WTC11 (cell line): ENCODE results near the gene DUOX2. TPM values are rescaled to one million over a fixed set of nuclear protein-coding genes. Genes with fewer than 3 reads are reported as not detected.

Source experiments
- ATAC-seq: fragments of 200-7000 bp; cut with Tn5 transposase; 2 replicates; pipeline ENCODE4 v1.10.0; 2021; ENCODE audit warnings: mild to moderate bottlenecking, moderate library complexity
- CTCF ChIA-PET: fragments of 300-600 bp; sonication (Branson Sonifier 250); formaldehyde crosslinking; loops from one replicate; lab custom pipeline; 2021; ENCODE audit warnings: antibody characterized with exemption; lab: Charles Lee
- POLR2A ChIA-PET: fragments of 350-600 bp; sonication (Branson Sonifier 250); formaldehyde crosslinking; loops from one replicate; lab custom pipeline; 2021; ENCODE audit warnings: antibody characterized with exemption; lab: Charles Lee
- DNase-seq: peaks from one replicate; pipeline ENCODE4 v3.0.0; 2021; ENCODE audit warnings: low spot score
- H3K27ac Mint-ChIP-seq: 2 replicates; pipeline ENCODE4 v1.8.0; 2021; ENCODE audit warnings: mixed read lengths
- H3K27me3 Mint-ChIP-seq: 2 replicates; pipeline ENCODE4 v1.8.0; 2021; ENCODE audit warnings: low read depth, mild to moderate bottlenecking, moderate library complexity, mixed read lengths
- H3K36me3 Mint-ChIP-seq: 2 replicates; pipeline ENCODE4 v1.8.0; 2021; ENCODE audit warnings: mixed read lengths
- H3K4me1 Mint-ChIP-seq: 2 replicates; pipeline ENCODE4 v1.8.0; 2022; ENCODE audit warnings: mixed read lengths
- H3K4me3 Mint-ChIP-seq: 2 replicates; pipeline ENCODE4 v1.8.0; 2021; ENCODE audit warnings: mild to moderate bottlenecking, moderate library complexity, mixed read lengths
- H3K9me3 Mint-ChIP-seq: 2 replicates; pipeline ENCODE4 v1.8.0; 2021; ENCODE audit warnings: mixed read lengths
- ETV6 ChIP-seq: sonication (generic); formaldehyde crosslinking; IDR thresholded peaks from 2 replicates; pipeline ENCODE4 v1.8.1; 2022; ENCODE audit warnings: mild to moderate bottlenecking, missing genetic modification reagents
- FOXK1 ChIP-seq: sonication (generic); formaldehyde crosslinking; IDR thresholded peaks from 2 replicates; pipeline ENCODE4 v1.8.0; 2022; ENCODE audit warnings: mild to moderate bottlenecking, moderate library complexity, missing genetic modification reagents
- GABPB1 ChIP-seq: sonication (generic); formaldehyde crosslinking; IDR thresholded peaks from 2 replicates; pipeline ENCODE4 v1.8.1; 2023; ENCODE audit warnings: mild to moderate bottlenecking, missing genetic modification reagents
- IRF2 ChIP-seq: sonication (generic); formaldehyde crosslinking; IDR thresholded peaks from 2 replicates; pipeline ENCODE4 v1.8.0; 2022; ENCODE audit warnings: low read depth, missing genetic modification reagents, borderline replicate concordance
- JUN ChIP-seq: sonication (generic); formaldehyde crosslinking; IDR thresholded peaks from 2 replicates; pipeline ENCODE4 v1.8.0; 2023; ENCODE audit warnings: mild to moderate bottlenecking, missing genetic modification reagents
- MYBL2 ChIP-seq: sonication (generic); formaldehyde crosslinking; IDR thresholded peaks from 2 replicates; pipeline ENCODE4 v1.8.1; 2023; ENCODE audit warnings: mild to moderate bottlenecking, moderate library complexity, missing genetic modification reagents
- NFATC4 ChIP-seq: fragments of 250-450 bp; sonication (Bioruptor Pico); IDR thresholded peaks from 2 replicates; pipeline ENCODE4 v1.9.0; 2021; ENCODE audit warnings: mild to moderate bottlenecking
- NR1H2 ChIP-seq: sonication (generic); formaldehyde crosslinking; IDR thresholded peaks from 2 replicates; pipeline ENCODE4 v1.9.0; 2021; ENCODE audit warnings: mild to moderate bottlenecking, moderate library complexity, missing genetic modification reagents
- SP1 ChIP-seq: sonication (generic); formaldehyde crosslinking; conservative IDR thresholded peaks from 2 replicates; pipeline ENCODE4 v1.8.1; 2022; ENCODE audit warnings: missing genetic modification reagents
- ZNF219 ChIP-seq: sonication (generic); formaldehyde crosslinking; IDR thresholded peaks from 2 replicates; pipeline ENCODE4 v1.8.0; 2023; ENCODE audit warnings: missing genetic modification reagents, mild to moderate bottlenecking, borderline replicate concordance
- total RNA-seq: library from RNA; stranded (reverse); gene quantifications from 3 replicates; pipeline ENCODE4 v1.2.3, GENCODE V29; 2021
- TF ChIP-seq, protein P1 (sequence below): sonication (generic); formaldehyde crosslinking; IDR thresholded peaks from 2 replicates; pipeline ENCODE4 v1.8.1; 2022; ENCODE audit warnings: missing genetic modification reagents, borderline replicate concordance
- TF ChIP-seq, protein P2 (sequence below): fragments of 250-450 bp; sonication (Bioruptor Pico); conservative IDR thresholded peaks from 2 replicates; pipeline ENCODE4 v1.9.0; 2021; ENCODE audit warnings: mild to moderate bottlenecking
- TF ChIP-seq, protein P3 (sequence below): sonication (generic); formaldehyde crosslinking; IDR thresholded peaks from 2 replicates; pipeline ENCODE4 v1.8.0; 2022; ENCODE audit warnings: missing genetic modification reagents
- TF ChIP-seq, protein P4 (sequence below): sonication (generic); formaldehyde crosslinking; IDR thresholded peaks from 2 replicates; pipeline ENCODE4 v1.8.0; 2022; ENCODE audit warnings: mild to moderate bottlenecking, missing genetic modification reagents
- TF ChIP-seq, protein P5 (sequence below): sonication (generic); formaldehyde crosslinking; IDR thresholded peaks from 2 replicates; pipeline ENCODE4 v1.8.1; 2023; ENCODE audit warnings: mild to moderate bottlenecking, missing genetic modification reagents
- TF ChIP-seq, protein P6 (sequence below): fragments of 250-450 bp; sonication (Bioruptor Pico); IDR thresholded peaks from 2 replicates; pipeline ENCODE4 v1.9.0; 2021; ENCODE audit warnings: mild to moderate bottlenecking, borderline replicate concordance

Gene DUOX2
- total RNA-seq, 1 experiment from 2014 or later = 0.13 TPM

DNA sequence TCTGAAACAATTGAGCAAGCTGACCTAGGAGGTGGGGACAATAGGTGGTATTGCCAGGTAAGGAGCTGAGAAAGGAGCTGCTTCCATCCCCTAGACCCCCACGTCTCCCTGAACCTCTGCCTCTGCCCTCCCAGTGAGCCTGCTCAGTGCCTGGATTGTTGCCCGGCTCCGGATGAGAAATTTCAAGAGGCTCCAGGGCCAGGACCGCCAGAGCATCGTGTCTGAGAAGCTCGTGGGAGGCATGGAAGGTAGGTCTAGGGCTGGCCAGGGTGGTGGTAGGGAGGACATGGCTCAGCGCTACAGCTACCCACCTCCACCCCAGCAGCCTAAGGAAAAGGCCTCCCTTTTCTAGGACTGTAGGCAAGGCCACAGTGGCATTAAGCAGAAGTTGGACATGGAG lies 29.1 kb upstream of the DUOX2 start:
- Mint-ChIP-seq H3K4me3 (no peak overlapping the region), H3K27ac (no peak overlapping the region), H3K4me1 (no peaks in the 10 kb centered on the region), H3K27me3 (peaks cover 22% of the 10 kb centered on the region), H3K9me3 (no peaks in the 10 kb centered on the region), H3K36me3 (no peaks in the 10 kb centered on the region)
- no peak for ATAC-seq
- ChIA-PET POLR2A (no interaction called here), CTCF (interaction anchor here (0.9 to 2.6 kb wide), 5 partner anchors 16 to 25 kb away, joined by 3 to 9 read pairs (median 6); no protein-coding TSS in a partner anchor)
- DNase-seq = no peak
- TF ChIP-seq, protein P1, sequence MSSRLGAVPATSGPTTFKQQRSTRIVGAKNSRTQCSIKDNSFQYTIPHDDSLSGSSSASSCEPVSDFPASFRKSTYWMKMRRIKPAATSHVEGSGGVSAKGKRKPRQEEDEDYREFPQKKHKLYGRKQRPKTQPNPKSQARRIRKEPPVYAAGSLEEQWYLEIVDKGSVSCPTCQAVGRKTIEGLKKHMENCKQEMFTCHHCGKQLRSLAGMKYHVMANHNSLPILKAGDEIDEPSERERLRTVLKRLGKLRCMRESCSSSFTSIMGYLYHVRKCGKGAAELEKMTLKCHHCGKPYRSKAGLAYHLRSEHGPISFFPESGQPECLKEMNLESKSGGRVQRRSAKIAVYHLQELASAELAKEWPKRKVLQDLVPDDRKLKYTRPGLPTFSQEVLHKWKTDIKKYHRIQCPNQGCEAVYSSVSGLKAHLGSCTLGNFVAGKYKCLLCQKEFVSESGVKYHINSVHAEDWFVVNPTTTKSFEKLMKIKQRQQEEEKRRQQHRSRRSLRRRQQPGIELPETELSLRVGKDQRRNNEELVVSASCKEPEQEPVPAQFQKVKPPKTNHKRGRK (CRISPR knock-in tag) = no peak
- TF ChIP-seq, protein P2, sequence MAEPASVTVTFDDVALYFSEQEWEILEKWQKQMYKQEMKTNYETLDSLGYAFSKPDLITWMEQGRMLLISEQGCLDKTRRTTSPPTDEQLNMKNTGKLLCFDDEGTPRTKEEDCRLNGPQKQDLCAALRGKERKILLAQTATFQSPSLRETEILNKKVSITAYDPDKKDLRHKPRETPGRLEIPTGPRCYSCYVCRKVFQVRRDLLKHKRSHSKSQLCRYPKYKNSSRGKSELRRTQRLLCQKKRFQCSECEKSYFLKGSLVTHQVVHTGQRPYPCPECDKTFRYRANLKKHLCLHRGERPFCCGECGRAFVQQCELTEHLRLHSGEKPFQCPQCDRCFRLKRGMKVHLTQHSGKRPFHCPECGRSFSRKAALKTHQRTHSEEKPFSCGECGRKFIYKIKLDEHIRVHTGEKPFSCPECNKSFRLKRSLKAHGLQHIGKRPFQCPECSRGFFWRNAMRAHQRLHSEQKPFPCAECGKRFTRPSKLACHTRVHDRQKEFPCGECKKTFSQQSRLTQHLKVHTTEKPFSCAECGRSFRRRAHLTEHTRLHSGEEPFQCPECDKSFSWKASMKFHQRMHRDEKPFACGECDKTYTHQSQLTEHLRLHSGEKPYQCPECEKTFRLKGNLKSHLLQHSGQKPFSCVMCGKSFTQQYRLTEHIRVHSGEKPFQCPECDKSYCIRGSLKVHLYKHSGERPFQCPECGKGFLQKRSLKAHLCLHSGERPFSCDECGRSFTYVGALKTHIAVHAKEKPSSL (CRISPR knock-in tag) = no peak
- TF ChIP-seq MYBL2 (CRISPR knock-in tag) (no peak), ZNF219 (CRISPR knock-in tag) (no peak), NR1H2 (CRISPR knock-in tag) (no peak), ETV6 (CRISPR knock-in tag) (no peak), GABPB1 (CRISPR knock-in tag) (no peak), SP1 (CRISPR knock-in tag) (no peak)
- TF ChIP-seq, protein P3, sequence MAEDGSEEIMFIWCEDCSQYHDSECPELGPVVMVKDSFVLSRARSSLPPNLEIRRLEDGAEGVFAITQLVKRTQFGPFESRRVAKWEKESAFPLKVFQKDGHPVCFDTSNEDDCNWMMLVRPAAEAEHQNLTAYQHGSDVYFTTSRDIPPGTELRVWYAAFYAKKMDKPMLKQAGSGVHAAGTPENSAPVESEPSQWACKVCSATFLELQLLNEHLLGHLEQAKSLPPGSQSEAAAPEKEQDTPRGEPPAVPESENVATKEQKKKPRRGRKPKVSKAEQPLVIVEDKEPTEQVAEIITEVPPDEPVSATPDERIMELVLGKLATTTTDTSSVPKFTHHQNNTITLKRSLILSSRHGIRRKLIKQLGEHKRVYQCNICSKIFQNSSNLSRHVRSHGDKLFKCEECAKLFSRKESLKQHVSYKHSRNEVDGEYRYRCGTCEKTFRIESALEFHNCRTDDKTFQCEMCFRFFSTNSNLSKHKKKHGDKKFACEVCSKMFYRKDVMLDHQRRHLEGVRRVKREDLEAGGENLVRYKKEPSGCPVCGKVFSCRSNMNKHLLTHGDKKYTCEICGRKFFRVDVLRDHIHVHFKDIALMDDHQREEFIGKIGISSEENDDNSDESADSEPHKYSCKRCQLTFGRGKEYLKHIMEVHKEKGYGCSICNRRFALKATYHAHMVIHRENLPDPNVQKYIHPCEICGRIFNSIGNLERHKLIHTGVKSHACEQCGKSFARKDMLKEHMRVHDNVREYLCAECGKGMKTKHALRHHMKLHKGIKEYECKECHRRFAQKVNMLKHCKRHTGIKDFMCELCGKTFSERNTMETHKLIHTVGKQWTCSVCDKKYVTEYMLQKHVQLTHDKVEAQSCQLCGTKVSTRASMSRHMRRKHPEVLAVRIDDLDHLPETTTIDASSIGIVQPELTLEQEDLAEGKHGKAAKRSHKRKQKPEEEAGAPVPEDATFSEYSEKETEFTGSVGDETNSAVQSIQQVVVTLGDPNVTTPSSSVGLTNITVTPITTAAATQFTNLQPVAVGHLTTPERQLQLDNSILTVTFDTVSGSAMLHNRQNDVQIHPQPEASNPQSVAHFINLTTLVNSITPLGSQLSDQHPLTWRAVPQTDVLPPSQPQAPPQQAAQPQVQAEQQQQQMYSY (CRISPR knock-in tag) = no peak
- TF ChIP-seq, protein P4, sequence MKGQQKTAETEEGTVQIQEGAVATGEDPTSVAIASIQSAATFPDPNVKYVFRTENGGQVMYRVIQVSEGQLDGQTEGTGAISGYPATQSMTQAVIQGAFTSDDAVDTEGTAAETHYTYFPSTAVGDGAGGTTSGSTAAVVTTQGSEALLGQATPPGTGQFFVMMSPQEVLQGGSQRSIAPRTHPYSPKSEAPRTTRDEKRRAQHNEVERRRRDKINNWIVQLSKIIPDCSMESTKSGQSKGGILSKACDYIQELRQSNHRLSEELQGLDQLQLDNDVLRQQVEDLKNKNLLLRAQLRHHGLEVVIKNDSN (CRISPR knock-in tag) = no peak

DNA sequence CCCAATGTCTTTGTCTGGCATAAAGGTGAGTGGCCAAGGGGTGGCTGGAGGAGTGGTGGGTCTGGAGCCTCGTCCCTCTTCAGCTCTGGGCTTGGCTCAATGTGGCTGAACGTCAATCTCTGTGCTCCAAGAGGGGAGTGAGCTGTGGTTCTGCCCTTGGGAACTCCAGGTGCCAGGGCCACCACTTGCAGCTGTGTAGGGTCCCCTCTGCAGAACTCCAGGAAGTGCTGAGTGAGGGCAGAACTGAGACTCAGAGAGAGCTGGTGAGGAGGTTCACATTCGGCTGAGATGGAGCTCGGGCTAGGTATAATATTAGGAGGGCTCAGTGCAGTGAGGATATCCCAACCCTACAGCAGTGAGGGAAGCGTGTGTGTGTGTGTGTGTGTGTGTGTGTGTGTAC lies 27.4 kb upstream of the DUOX2 start:
- ATAC-seq = no peak
- ChIA-PET POLR2A (no interaction called here), CTCF (interaction anchor here (0.6 to 2.6 kb wide), 5 partner anchors 14 to 37 kb away, joined by 3 to 9 read pairs (median 5); no protein-coding TSS in a partner anchor)
- no peak for DNase-seq
- Mint-ChIP-seq H3K4me3 (no peak overlapping the region), H3K27me3 (peaks cover 31% of the 10 kb centered on the region), H3K36me3 (no peaks in the 10 kb centered on the region), H3K27ac (no peak overlapping the region), H3K4me1 (peaks cover 2% of the 10 kb centered on the region; the same call in 1 of the 2 replicates), H3K9me3 (no peaks in the 10 kb centered on the region)
- TF ChIP-seq, protein P2 (CRISPR knock-in tag) = no peak
- TF ChIP-seq IRF2 (CRISPR knock-in tag) (no peak), JUN (CRISPR knock-in tag) (no peak), NFATC4 (CRISPR knock-in tag) (no peak), FOXK1 (no peak)
- TF ChIP-seq, protein P1 (CRISPR knock-in tag) = no peak
- TF ChIP-seq, protein P5, sequence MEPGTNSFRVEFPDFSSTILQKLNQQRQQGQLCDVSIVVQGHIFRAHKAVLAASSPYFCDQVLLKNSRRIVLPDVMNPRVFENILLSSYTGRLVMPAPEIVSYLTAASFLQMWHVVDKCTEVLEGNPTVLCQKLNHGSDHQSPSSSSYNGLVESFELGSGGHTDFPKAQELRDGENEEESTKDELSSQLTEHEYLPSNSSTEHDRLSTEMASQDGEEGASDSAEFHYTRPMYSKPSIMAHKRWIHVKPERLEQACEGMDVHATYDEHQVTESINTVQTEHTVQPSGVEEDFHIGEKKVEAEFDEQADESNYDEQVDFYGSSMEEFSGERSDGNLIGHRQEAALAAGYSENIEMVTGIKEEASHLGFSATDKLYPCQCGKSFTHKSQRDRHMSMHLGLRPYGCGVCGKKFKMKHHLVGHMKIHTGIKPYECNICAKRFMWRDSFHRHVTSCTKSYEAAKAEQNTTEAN (CRISPR knock-in tag) = no peak
- TF ChIP-seq, protein P6, sequence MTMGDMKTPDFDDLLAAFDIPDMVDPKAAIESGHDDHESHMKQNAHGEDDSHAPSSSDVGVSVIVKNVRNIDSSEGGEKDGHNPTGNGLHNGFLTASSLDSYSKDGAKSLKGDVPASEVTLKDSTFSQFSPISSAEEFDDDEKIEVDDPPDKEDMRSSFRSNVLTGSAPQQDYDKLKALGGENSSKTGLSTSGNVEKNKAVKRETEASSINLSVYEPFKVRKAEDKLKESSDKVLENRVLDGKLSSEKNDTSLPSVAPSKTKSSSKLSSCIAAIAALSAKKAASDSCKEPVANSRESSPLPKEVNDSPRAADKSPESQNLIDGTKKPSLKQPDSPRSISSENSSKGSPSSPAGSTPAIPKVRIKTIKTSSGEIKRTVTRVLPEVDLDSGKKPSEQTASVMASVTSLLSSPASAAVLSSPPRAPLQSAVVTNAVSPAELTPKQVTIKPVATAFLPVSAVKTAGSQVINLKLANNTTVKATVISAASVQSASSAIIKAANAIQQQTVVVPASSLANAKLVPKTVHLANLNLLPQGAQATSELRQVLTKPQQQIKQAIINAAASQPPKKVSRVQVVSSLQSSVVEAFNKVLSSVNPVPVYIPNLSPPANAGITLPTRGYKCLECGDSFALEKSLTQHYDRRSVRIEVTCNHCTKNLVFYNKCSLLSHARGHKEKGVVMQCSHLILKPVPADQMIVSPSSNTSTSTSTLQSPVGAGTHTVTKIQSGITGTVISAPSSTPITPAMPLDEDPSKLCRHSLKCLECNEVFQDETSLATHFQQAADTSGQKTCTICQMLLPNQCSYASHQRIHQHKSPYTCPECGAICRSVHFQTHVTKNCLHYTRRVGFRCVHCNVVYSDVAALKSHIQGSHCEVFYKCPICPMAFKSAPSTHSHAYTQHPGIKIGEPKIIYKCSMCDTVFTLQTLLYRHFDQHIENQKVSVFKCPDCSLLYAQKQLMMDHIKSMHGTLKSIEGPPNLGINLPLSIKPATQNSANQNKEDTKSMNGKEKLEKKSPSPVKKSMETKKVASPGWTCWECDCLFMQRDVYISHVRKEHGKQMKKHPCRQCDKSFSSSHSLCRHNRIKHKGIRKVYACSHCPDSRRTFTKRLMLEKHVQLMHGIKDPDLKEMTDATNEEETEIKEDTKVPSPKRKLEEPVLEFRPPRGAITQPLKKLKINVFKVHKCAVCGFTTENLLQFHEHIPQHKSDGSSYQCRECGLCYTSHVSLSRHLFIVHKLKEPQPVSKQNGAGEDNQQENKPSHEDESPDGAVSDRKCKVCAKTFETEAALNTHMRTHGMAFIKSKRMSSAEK (CRISPR knock-in tag) = no peak
